Fibroblast of skin of back (primary cell): ENCODE measurements around the gene SPCS1.

ENCODE experiments used
- DNase-seq: peaks from one replicate; pipeline ENCODE4 v3.0.0-alpha.2; 2013

Gene SPCS1

DNA sequence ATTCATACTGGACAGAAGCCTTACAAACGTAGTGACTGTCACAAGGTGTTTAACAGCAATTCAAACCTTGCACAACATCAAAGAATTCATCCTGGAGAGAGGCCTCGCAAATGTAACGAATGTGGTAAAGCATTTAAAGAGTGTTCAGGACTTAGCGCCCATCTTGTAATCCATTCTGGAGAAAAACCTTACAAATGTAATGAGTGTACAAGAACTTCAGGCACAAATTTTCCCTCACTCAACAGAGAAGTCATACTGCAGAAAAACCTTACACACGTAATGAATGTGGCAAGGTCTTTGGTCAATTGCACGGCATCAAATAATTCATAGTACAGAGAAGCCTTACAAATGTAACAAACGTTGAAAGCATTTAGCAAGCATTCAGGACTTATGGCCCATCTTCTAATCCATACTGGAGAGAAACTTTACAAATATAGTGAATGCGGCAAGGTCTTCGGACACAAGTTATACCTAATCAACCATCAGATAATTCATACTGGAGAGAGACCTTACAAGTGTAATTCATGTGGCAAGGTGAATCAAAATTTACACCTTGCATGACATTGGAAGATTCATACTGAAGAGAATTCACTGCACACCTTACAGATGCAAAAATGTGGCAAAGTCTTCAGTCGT lies 27.5 kb downstream of the SPCS1 start:
- no peak for DNase-seq

- DNase-seq = no peak
These were observed 33.8 kb downstream of the SPCS1 start for GRCh38 chr3:52739730-52740129.

DNA sequence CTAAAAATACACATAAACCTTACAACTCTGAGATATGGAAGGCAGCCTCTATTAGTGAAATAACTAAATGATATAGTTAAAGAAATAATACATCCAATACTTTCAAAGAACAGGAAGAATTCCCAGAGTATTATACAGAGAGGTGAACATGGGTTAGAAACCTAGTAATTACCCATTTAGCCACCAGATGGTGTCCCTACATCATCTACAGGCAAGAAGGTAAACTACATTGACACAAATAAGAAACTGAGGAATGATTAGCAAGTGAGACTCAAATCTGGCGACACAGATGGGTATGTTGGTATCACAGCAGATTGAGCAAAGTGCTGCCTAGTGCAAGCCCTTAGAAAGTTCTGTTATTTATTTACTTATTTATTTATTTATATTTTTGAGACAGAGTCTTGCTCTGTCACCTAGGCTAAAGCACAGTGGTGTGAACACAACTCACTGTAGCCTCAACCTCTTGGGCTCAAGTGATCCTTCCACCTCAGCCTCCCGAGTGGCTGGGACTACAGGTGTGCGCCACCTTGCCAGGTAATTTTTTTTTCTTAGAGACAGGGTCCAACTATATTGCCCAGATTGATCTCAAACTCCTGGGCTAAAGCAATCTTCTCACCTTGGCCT lies 36.6 kb downstream of the SPCS1 start:
- peak; percentile 22 for DNase-seq

- DNase-seq = no peak
These were observed 37.2 kb downstream of the SPCS1 start for GRCh38 chr3:52743152-52743551.

- no peak for DNase-seq
These were observed 37.8 kb downstream of the SPCS1 start for GRCh38 chr3:52743721-52744120.

GRCh38 chr3:52752045-52752660 lies 46.2 kb downstream of the SPCS1 start:
- no peak for DNase-seq

GRCh38 chr3:52754373-52754772 lies 48.5 kb downstream of the SPCS1 start:
- DNase-seq = no peak

DNA sequence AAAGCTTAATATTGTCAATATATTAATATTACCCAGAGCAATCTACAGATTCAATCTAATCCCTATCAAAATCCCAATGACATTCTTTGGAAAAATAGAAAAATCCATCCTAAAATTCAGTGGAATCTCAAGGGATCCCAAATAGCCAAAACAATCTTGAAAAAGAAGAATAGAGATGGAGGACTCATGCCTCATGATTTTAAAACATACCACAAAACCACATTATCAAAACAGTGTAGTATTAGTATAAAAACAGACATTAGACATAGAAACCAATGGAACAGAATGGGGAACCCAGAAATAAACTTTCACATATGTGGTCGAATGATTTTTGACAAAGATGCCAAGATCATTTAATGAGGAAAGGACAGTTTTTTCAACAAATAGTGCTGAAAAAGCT lies 50.2 kb downstream of the SPCS1 start:
- peak; percentile 56 for DNase-seq
